ENCODE measurements around the gene HSF2. TPM values are rescaled to one million over a fixed set of nuclear protein-coding genes. Genes with fewer than 3 reads are reported as not detected.

Gene HSF2
- total and polyA plus RNA-seq, 2 experiments from 2014 or later = 10.0 to 18.1 TPM

GRCh38 chr6:122367171-122367570 is 32.3 kb upstream of the HSF2 start:
- no peak overlapping the region for H3K27ac ChIP-seq (ENCODE audit: low read depth)
- Mint-ChIP-seq H3K36me3 (ENCODE audit: low read depth) (no peaks in the 10 kb centered on the region), H3K9me3 (no peaks in the 10 kb centered on the region), H3K27me3 (ENCODE audit: insufficient read depth, low read depth, poor library complexity) (no peaks in the 10 kb centered on the region), H3K4me1 (no peaks in the 10 kb centered on the region), H3K27ac (no peak overlapping the region), H3K4me3 (no peak overlapping the region)
- H4K20me1 ChIP-seq (replicated peaks; ENCODE audit: insufficient read depth) = no peaks in the 10 kb centered on the region
- peaks cover 3% of the 10 kb centered on the region; the same call in 1 of the 2 replicates for H3K9me2 ChIP-seq (ENCODE audit: insufficient read depth)
- H3K36me3 ChIP-seq (ENCODE audit: insufficient read depth) = no peaks in the 10 kb centered on the region
- ATAC-seq = no peak
- H3K79me2 ChIP-seq (replicated peaks; ENCODE audit: insufficient read depth) = no peaks in the 10 kb centered on the region
- H3K4me2 ChIP-seq = no peak overlapping the region
- H3K4me1 ChIP-seq (ENCODE audit: insufficient read depth) = no peaks in the 10 kb centered on the region
- TF ChIP-seq CREB1 (CRISPR knock-in tag; IDR thresholded peaks at IDR 0.05; ENCODE audit: low read depth) (no peak), JUNB (IDR thresholded peaks at IDR 0.05; ENCODE audit: unreplicated experiment) (no peak), EZH2phosphoT487 (IDR thresholded peaks at IDR 0.05; ENCODE audit: unreplicated experiment) (no peak), ZNF114 (CRISPR knock-in tag; IDR thresholded peaks at IDR 0.05) (no peak)
- TF ChIP-seq, protein P1, sequence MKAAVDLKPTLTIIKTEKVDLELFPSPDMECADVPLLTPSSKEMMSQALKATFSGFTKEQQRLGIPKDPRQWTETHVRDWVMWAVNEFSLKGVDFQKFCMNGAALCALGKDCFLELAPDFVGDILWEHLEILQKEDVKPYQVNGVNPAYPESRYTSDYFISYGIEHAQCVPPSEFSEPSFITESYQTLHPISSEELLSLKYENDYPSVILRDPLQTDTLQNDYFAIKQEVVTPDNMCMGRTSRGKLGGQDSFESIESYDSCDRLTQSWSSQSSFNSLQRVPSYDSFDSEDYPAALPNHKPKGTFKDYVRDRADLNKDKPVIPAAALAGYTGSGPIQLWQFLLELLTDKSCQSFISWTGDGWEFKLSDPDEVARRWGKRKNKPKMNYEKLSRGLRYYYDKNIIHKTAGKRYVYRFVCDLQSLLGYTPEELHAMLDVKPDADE (IDR thresholded peaks at IDR 0.05) = no peak
- TF ChIP-seq, protein P2, sequence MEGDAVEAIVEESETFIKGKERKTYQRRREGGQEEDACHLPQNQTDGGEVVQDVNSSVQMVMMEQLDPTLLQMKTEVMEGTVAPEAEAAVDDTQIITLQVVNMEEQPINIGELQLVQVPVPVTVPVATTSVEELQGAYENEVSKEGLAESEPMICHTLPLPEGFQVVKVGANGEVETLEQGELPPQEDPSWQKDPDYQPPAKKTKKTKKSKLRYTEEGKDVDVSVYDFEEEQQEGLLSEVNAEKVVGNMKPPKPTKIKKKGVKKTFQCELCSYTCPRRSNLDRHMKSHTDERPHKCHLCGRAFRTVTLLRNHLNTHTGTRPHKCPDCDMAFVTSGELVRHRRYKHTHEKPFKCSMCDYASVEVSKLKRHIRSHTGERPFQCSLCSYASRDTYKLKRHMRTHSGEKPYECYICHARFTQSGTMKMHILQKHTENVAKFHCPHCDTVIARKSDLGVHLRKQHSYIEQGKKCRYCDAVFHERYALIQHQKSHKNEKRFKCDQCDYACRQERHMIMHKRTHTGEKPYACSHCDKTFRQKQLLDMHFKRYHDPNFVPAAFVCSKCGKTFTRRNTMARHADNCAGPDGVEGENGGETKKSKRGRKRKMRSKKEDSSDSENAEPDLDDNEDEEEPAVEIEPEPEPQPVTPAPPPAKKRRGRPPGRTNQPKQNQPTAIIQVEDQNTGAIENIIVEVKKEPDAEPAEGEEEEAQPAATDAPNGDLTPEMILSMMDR (conservative IDR thresholded peaks at IDR 0.05; ENCODE audit: low read depth in 2 of 2) = no peak
- TF ChIP-seq, protein P3, sequence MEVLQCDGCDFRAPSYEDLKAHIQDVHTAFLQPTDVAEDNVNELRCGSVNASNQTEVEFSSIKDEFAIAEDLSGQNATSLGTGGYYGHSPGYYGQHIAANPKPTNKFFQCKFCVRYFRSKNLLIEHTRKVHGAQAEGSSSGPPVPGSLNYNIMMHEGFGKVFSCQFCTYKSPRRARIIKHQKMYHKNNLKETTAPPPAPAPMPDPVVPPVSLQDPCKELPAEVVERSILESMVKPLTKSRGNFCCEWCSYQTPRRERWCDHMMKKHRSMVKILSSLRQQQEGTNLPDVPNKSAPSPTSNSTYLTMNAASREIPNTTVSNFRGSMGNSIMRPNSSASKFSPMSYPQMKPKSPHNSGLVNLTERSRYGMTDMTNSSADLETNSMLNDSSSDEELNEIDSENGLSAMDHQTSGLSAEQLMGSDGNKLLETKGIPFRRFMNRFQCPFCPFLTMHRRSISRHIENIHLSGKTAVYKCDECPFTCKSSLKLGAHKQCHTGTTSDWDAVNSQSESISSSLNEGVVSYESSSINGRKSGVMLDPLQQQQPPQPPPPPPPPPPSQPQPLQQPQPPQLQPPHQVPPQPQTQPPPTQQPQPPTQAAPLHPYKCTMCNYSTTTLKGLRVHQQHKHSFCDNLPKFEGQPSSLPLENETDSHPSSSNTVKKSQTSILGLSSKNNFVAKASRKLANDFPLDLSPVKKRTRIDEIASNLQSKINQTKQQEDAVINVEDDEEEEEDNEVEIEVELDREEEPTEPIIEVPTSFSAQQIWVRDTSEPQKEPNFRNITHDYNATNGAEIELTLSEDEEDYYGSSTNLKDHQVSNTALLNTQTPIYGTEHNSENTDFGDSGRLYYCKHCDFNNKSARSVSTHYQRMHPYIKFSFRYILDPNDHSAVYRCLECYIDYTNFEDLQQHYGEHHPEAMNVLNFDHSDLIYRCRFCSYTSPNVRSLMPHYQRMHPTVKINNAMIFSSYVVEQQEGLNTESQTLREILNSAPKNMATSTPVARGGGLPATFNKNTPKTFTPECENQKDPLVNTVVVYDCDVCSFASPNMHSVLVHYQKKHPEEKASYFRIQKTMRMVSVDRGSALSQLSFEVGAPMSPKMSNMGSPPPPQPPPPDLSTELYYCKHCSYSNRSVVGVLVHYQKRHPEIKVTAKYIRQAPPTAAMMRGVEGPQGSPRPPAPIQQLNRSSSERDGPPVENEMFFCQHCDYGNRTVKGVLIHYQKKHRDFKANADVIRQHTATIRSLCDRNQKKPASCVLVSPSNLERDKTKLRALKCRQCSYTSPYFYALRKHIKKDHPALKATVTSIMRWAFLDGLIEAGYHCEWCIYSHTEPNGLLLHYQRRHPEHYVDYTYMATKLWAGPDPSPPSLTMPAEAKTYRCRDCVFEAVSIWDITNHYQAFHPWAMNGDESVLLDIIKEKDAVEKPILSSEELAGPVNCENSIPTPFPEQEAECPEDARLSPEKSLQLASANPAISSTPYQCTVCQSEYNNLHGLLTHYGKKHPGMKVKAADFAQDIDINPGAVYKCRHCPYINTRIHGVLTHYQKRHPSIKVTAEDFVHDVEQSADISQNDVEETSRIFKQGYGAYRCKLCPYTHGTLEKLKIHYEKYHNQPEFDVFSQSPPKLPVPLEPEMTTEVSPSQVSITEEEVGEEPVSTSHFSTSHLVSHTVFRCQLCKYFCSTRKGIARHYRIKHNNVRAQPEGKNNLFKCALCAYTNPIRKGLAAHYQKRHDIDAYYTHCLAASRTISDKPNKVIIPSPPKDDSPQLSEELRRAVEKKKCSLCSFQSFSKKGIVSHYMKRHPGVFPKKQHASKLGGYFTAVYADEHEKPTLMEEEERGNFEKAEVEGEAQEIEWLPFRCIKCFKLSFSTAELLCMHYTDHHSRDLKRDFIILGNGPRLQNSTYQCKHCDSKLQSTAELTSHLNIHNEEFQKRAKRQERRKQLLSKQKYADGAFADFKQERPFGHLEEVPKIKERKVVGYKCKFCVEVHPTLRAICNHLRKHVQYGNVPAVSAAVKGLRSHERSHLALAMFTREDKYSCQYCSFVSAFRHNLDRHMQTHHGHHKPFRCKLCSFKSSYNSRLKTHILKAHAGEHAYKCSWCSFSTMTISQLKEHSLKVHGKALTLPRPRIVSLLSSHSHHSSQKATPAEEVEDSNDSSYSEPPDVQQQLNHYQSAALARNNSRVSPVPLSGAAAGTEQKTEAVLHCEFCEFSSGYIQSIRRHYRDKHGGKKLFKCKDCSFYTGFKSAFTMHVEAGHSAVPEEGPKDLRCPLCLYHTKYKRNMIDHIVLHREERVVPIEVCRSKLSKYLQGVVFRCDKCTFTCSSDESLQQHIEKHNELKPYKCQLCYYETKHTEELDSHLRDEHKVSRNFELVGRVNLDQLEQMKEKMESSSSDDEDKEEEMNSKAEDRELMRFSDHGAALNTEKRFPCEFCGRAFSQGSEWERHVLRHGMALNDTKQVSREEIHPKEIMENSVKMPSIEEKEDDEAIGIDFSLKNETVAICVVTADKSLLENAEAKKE (CRISPR knock-in tag; IDR thresholded peaks at IDR 0.05) = no peak
- H3K27me3 ChIP-seq (ENCODE audit: insufficient read depth) = no peaks in the 10 kb centered on the region
- no peak for DNase-seq (ENCODE audit: low spot score)
- H2AFZ ChIP-seq = no peak overlapping the region
- H3K4me3 ChIP-seq = no peak overlapping the region
- H3F3A ChIP-seq (replicated peaks; ENCODE audit: low read depth) = no peaks in the 10 kb centered on the region
